COLO829 (cell line): ENCODE data around the gene TSPAN13.
"Not testable (repeated sequence)": the region's sequence is repeated elsewhere in the genome, so short reads cannot be mapped to it uniquely, and the experiment has no call there.

Source experiments
- DNase-seq: peaks from one replicate; pipeline ENCODE4 v3.0.0; 2012; ENCODE audit warnings: low spot score

TSPAN13 gene

DNA sequence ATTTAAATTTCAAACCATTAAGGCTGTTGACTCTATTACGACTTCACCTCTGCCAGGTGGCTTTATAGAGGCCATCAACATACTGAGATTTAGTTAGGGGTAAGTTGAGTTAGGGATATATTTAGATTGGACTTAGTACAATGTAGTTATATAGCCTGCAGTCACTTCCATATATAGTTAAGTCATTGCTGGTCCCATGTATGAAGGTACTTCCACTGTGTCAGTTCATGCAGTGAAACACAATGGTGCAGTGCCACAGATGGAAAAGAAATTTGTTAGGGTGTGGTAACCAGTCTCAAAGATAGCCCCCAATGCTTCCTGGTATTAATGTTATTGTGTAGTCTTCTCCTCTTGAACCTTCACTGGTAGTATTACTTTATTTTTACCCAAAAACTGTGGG is 12.6 kb upstream of the TSPAN13 start:
- DNase-seq, result no peak

DNA sequence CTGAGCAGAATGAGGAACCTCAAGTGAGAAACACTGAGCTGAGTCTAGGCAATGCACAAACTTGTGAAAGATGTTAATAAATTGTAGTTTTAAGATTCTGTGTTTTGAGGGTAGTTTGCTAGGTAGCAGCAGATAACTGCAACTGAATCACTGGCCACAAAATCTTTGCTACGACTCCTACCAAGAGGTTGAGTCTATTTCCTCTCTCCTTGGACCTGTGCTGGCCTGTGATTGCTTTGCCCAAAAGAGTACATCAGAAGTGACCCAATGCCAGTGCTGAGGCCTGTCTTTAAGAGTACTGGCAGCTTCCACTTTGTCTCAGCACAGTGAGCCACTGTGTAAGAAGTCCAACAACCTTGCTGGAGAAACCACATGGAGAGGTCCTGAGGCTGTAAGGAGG is 11.9 kb upstream of the TSPAN13 start:
- DNase-seq, result no peak

DNA sequence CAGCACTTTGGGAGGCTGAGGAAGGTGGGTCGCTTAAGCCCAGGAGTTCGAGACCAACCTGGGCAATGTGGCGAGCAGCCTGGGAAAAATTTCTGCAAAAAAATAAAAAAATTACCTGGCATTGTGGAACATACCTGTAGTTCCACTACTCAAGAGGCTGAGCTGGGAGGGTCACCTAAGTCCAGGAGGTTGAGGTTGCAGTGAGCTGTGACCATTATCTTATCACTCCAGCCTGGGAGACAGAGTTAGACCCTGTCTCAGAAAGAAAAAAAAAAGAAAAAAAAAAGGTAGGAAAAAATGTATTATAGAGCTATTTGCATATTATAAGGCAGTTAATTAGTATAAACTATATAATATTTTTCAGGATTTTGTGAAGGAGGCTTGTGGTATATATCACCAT is 11.0 kb upstream of the TSPAN13 start:
- DNase-seq, result no peak

DNA sequence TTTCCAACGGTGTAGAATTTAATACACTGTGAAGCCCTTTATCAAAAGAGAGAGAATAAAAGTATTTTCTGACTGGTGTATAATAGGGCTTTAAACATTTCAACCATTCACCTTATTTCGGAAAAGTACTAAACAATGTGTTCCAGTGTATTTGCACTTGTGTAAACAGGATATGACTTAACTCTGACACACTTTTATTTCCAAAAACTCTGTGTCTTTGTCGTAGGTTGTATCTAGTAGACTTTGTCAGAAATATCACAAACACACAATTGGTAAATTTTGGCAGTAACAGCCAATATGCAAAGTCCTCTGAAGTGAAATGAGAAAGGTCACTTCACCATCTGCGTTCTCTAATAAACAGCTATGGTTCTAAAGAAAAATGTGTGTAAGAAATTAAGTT is 10.3 kb upstream of the TSPAN13 start:
- peak; percentile 81 for DNase-seq

DNA sequence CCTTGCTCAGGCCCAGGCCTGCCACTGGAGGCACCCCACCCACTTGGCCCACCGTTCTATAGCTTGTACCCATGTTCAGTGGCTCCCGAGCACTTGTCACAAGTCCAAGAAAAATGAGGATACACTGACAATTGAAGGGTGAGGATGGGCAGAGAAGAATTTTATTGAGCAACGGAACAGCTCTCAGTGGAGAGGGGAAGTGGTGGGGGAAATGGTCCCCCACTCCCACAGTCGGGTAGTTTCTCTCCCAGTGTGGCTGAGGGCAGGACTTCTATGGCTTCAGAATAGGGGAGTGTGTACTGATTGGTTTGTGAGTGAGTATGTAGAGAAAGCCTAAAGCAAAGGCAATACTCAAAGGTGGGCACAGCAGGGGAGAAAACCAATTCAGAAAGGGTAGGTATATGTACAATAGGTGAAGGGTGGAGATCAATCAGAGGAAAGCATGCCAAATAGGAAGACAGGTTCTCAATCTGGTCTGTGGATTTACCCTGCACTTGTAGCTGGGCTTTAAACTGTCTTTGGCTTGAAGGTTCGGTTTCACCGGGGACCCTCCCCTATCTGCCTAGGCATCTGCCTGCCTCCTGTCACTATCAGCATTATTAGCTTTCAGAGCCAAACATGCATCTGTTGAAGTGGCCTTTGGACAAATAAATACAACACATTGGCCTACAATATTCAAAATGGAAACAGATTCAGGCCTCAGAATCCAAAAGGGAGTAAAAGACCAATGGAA is 8.9 kb upstream of the TSPAN13 start:
- no peak for DNase-seq

DNA sequence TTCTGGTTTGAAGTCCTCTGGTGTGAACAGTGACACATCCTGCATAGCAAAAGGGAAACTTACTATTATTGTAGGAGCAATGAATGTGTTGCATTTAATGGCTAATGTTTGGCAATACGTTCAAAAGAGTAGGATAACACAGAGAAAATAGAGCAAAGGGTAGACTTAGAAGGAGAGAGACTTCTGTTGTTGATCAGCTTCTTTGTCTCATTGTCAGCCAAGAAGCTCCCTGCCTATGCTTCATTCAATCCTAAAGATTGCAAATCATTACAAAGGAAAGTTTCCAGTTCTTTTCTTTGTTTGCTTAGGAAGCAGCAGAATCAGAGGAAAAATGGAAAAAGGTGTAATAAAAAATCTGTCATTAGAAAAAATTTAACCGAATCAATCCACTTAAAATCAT is 7.9 kb upstream of the TSPAN13 start:
- no peak for DNase-seq

DNA sequence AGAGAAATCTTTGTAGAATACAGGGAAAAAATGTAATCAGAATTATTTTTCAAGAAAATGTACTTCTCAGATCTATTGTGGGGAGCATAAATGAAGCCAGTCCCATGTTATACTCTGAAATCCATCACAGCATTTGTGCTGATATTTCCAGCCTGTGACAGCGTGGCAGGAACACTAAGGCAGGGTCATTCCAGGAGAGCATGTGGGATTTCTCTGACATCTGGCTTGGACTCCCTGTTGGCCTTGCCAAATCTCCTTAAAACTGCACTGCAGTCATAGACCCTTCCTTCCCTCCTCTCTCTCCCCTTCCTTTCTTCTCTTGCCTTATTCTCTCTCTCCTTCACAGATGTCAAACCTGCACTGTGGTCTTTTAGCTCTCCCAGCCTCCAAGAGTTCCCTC is 6.5 kb upstream of the TSPAN13 start:
- DNase-seq, result no peak

DNA sequence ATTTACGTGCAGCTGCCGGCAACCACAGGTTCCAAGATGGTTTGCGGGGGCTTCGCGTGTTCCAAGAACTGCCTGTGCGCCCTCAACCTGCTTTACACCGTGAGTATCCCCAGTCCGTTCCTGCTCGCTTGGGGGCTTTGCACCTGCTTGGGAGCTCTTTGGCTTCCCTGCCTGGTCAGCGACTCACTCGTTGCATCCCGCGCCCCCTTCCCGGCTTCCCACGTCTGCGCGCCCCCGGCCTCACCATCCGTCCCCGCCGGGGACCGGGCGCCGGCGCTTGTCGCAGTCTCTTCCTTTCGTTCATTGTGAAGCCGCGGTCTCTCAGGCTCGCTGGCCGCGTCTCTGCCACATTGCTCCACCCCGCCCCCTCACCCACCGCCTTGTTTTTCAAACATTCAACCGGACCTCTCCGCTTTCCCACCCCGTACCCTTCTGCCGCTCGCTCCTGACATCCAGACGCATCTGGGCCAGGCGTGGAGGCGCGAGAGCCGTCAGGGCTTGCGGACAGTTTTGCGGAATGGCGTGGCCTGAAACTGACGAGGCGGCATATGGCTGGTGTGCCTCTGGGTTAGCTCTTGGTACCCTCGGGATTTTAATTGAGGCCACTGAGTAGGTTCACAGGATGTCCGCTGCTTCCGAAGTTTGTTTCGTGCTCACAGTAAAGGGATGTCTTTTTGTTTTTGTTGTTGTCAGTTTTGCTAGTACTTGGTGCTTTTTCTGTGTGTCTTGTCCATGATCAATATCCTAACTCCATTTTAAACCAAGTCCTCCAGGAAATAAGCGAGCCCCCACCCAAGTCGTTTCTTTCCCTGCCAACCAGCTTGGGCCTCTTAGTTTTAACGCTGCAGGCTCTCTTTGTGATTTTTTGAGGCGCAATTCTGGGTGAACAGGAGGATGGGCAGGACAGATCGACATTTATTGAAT is 639 bp downstream of the TSPAN13 start:
- DNase-seq, result no peak

DNA sequence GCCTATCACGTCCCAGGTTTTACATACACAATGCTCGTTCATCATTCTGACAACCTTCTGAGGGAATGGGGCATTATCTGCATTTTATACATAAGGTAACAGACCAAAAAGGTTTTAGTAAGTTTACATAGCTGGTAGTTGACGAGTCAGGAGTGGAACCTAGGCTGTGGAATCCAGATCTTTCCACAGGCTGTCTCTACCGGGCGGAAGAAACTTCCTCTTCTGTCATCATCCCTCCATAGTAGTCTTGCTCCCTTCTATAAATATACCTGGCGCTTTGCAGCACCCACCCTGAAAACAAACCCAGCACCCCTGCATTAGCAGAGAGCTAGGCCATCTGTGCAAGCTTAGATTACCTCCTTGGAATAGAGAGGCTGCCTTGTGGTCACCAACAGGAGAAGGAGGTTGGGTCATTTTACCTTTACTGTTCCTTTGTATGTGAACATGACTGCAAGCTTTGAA is 1.3 kb downstream of the TSPAN13 start:
- DNase-seq, result no peak

DNA sequence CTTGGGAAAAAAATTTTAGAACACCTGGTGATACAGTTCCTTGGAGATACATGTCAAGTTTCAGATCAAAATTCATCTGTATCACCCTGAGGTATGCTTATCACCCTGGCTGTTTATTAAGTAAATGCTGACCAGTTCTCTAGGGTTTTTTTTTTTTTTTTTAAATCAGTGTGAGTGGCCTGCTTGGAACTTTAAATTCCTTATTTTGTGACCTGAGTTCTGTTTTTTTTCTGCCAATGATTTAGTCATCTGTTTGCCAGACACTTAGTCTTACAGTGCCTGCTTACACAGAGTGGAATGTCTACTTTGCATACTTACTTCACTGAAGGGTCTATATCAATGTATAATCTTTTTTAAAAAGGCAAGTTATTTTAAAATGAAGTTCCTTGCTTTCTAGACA is 1.8 kb downstream of the TSPAN13 start:
- no peak for DNase-seq

DNA sequence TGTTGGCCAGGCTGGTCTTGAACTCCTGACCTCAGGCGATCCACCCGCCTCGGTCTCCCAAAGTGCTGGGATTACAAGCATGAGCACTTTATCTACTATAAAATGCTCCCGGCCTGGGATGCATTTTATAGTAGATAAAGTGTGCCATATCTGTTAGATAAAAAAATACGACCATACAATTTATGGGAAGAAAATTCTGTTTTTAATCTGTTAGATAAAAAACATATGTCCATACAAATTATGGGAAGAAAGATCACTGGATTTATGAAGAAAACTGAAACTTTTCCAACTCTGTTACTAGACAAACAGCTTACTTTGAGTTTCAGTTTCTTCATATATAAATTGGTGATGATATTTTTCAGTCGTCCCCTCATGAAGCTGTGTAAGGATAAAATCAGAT is 4.5 kb downstream of the TSPAN13 start:
- DNase-seq, result no peak

DNA sequence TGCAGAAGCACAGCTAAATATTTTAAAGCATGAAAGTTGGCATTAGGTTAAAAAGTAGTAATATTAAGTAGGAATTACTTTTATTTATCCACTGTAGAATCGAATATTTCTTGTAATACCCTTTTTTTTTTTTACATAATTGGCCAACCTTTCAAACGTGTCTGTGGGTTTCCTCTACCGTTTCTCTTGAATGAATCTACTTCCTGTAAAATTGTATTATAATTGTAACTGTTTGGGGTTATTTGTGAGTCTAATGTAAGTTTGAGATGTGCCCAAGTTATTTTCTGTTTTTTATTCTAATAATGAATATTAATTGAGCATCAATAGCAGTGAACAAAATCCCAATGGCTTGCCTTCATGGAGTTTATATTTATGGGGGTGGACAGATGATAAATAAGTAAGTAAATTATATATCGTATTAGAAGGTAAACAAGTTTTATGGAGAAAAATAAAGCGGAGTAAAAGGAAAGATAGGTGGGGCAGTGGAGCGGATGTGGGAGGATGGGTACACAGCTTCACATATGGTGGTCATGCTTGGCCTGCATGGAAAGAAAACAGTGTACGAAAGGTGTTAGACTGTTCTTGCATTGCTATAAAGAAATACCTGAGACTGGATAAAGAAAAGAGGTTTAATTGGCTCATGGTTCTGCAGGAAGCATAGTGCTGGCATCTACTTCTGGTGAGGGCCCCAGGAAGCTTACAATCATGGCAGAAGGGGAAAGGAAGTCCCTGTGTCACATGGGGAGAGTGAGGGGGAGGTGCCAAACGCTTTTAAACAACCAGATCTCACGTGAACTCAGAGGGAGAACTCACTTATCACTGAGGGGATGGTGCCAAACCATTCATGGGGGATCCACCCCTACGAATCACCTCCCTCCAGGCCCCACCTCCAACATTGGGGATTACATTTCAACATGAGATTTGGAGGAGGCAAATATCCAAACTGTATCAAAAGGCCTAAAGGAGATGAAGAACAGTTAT is 5.4 kb downstream of the TSPAN13 start:
- DNase-seq, result no peak

DNA sequence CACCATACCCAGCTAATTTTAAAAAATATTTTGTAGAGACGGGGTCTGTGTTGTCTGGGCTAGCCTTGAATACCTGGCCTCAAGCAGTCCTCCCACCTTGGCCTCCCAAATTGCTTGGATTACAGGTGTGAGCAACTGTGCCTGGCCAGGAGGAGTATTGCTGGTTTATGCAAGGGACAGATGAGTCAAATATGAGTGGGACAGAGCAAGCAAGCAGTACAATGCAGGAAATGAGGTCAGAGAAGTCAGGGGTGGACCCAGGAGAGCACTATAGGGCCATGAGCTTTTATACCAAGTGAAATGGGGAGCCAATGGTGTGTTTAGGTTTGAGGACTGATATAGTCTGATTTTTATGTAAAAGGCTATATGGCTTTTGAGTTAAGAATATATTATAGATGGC is 6.3 kb downstream of the TSPAN13 start:
- DNase-seq, result no peak

DNA sequence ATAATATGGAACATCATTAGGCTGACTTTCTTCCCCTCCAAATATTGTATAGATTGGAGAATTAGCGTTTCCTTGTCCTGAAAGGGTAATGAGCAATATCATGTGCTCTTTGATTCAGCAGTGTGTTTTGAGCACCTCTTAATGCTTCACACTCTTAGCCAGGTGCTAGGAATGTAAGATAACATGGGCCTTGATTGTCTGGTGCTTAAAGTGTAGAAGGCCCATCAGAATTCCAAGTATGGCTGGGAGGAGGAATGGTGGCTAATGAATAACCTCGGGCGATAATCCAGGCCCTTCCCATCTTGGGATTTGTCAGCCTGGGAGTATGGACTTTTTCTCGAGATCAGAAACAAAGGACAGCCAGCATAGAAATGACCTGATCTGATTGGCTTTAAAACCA is 8.6 kb downstream of the TSPAN13 start:
- DNase-seq, result no peak

DNA sequence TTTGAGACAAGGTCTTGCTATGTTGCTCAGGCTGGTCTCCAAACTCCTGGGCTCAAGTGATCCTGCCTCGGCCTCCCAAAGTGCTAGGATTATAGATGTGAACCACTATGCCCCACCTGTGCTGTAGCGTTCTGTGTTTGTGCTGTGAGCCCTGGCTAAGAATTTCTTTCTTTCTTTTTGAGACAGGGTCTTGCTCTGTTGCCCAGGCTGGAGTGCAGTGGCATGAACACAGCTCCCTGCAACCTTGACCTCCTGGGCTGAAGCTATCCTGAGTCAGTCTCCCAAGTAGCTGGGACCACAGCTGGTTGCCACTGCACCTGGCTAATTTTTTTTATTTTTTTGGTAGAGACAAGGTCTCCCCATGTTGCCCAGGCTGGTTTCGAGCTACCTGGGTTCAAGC is 11.4 kb downstream of the TSPAN13 start:
- no peak for DNase-seq

DNA sequence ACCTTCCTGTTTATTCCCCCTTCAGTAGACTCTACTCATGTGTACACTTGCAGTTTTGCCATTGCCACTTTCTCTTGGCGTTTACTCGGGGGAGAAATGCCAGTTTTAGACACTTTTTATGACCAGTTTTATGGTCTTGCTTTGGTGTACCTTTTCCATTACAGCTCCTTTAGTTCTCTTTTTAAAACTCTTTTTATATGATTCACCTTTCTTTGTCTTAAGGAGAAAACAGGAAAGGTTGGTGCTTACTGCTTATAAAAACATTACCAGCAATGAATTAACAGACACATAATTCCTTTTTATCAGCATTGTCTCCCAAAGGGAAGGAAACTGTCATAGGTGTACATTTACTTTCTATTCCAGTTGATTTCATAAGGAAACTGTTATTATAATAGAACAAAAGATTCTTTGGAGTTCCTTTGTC is 11.9 kb downstream of the TSPAN13 start:
- DNase-seq, result no peak

DNA sequence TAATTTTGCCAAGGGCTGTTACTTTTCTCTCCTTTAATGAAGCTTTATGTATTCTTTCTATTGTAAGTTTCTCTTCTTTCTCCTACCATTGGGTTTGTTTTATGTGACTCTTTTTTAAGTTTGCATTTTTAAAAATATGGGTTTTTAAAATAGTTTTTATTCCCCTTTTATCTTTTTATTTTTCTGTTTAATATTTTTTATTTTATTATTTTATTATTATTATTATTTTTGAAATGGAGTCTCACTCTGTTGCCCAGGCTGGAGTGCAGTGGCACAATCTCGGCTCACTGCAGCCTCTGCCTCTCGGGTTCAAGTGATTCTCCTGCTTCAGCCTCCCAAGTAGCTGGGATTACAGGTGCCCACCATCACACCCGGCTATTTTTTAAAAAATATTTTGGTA is 16.4 kb downstream of the TSPAN13 start:
- not testable (repeated sequence) for DNase-seq

DNA sequence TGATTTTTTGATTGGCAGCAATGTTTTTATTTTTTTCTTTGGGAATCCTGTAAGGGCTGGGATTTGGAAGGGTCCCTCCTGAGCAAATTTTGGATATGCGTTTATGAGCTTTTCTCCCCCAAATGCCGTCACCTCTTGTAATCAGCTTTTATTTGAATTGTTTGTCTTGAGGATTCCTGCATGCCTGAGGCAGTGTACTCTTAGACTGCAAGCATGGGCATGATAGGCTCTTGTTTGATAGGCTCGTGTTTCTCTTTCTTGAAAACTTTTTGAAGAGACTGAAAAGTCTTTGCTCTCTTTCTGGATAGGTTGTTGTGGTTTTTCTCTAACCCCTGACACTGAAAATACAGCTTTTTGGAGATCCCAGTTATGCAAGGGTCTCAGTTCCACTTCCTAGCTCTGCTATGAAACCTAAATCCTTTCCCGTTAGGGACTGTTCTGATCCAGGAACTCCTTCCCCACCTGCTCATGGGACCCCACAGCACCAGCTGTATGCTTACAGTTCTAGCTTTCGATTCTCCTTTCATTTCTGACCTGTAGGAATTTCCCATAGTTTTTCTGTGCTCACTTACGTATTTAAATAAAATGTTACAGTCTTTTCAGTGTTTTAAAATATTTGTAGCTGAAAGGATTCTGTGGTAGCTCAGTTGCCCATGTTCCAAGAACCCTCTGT is 17.2 kb downstream of the TSPAN13 start:
- no peak for DNase-seq

DNA sequence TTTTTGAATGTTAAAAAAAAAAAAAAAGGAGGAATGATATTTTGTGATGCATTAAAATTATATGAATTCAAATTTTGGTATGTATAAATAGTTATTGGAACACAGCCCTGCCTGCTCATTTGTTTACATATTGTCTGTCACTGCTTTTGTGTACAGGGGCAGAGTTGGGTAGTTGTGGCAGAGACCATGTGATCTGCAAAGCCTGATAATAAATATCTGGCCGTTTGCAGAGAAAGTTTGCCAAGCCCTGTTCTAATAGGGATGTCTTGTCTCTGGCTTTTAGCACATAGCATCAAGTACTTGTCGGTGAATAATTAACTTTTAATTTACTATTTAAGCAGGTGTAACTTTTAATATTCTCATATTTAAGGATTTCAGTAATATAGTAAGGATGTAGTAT is 19.8 kb downstream of the TSPAN13 start:
- DNase-seq, result no peak

DNA sequence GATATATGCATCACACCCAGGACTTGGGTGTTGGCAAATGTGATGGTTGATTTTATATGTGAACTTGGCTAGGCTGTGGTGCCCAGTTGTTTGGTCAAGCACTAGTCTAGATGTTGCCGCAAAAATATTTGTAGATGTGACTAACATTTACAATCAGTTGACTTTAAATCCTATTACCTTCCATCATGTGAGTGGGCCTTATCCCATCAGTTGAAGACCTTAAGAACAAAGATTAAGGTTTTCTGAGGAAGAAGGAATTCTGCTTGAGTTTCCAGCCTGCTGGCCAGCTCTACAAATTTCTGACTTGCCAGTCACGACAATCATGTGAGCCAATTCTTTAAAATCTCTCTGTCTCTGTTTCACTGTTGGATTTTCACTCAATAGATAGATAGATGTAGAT is 20.3 kb downstream of the TSPAN13 start:
- DNase-seq, result no peak

DNA sequence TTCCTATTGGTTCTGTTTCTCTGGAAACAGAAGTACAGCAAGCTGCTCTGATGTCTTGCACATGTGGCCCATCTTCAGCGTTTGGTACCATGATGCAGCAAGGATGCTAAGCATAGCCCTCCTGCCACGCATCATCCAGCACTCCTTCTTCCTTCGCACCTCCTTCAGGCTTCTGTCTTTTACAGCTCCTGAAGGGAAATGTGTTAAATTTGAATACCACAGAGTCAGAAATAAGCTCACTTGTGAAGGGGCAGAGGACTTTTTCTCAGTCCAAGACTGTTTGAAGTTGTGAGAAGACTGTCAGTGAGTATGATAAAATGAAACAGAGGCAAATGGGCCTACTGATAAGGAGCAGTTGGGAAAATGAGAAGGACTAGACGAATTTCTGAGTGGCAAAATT is 20.7 kb downstream of the TSPAN13 start:
- DNase-seq, result no peak

DNA sequence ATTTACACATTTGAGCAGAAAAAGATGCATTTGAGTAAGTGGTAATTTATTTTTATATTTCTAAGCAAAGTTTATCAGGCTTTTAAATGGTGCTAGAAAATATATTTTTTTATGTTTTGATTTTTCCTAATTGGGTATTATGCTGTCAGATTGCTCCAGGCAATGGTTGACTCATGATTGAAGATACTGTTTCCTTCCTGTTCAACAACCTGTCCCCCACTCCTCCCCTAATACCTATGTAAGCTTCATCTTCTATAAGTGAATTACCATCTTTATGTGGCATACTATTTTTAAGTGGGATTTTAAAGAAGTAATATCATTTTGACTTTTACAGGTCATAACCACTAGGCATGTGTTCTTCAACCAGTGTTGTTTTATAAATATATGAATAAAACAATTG is 21.4 kb downstream of the TSPAN13 start:
- no peak for DNase-seq
